ENCODE results near the gene DNAH10.

GRCh38 chr12:123902821-123903220 is 140.7 kb downstream of the DNAH10 start:
- TF ChIP-seq POLR2AphosphoS5 (IDR thresholded peaks at IDR 0.05) (no peak), CTCF (IDR thresholded peaks at IDR 0.05) (no peak), EP300 (IDR thresholded peaks at IDR 0.05; ENCODE audit: low read depth) (no peak)
